HL-60/S4 (cell line): ENCODE results near the gene THSD7A.

Source experiments
- in situ Hi-C: fragments of 300-500 bp; cut with MboI; formaldehyde crosslinking; loops from 2 replicates; pipeline ENCODE4 v1.14.3; 2022; ENCODE audit warnings: low sequenced_read_pairs

The THSD7A gene, protein sequence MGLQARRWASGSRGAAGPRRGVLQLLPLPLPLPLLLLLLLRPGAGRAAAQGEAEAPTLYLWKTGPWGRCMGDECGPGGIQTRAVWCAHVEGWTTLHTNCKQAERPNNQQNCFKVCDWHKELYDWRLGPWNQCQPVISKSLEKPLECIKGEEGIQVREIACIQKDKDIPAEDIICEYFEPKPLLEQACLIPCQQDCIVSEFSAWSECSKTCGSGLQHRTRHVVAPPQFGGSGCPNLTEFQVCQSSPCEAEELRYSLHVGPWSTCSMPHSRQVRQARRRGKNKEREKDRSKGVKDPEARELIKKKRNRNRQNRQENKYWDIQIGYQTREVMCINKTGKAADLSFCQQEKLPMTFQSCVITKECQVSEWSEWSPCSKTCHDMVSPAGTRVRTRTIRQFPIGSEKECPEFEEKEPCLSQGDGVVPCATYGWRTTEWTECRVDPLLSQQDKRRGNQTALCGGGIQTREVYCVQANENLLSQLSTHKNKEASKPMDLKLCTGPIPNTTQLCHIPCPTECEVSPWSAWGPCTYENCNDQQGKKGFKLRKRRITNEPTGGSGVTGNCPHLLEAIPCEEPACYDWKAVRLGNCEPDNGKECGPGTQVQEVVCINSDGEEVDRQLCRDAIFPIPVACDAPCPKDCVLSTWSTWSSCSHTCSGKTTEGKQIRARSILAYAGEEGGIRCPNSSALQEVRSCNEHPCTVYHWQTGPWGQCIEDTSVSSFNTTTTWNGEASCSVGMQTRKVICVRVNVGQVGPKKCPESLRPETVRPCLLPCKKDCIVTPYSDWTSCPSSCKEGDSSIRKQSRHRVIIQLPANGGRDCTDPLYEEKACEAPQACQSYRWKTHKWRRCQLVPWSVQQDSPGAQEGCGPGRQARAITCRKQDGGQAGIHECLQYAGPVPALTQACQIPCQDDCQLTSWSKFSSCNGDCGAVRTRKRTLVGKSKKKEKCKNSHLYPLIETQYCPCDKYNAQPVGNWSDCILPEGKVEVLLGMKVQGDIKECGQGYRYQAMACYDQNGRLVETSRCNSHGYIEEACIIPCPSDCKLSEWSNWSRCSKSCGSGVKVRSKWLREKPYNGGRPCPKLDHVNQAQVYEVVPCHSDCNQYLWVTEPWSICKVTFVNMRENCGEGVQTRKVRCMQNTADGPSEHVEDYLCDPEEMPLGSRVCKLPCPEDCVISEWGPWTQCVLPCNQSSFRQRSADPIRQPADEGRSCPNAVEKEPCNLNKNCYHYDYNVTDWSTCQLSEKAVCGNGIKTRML (N-terminal part only)

DNA sequence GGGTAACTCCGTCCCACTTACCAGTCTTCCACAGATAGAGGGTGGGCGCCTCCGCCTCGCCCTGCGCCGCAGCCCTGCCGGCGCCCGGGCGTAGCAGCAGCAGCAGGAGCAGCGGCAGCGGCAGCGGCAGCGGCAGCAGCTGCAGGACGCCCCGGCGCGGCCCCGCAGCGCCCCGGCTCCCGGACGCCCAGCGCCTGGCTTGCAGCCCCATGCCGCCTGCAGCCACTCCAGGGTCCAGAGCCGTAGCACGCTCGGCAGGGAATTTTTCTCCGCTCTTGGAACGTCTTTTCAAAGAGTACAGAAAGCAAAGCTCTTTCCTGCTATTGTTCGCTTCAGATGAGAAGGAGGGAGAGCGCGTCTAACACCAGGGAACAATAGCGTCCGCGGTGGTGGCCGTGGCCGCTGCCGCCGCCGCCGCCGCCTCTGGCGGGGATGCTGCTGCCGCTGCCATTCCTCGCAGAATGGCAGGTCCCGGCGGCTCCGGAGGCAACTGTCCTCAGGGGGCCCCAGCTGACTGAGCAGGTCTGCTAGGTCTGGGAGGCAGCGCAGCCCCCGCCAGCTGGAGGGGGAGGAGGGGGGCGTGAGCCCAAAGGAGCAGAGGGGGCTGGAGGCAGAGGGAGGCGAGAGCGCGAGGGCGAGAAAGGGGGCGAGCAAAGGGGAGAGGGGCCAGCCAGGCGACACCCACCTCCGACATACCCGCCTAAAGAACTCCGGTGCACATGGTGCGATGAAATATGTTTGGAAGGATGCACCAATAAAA lies at the start of gene THSD7A:
THSD7A (minus strand) TSS at position 463 of the 760 bp plus-strand sequence; CDS start at position 211, 252 bp downstream.
- in situ Hi-C loops, result no loop called here

DNA sequence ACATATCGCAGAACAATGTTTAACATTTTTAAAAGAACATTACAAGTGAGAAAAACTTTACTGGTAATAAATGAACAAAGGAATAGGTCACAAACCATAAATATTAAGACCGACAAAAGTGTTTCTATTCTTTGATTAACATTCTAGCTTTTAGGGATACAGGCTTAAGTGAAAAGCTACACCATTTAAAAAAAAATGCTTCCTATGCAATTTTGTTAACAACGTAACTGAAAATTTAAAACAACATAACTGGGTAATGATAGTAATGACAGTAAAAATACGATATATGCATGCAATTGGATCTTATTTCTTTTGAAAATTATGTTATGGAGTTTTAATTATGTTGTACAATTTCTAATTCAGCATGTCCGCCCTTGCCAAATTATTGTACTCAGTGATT lies 49.7 kb upstream of the THSD7A start:
- in situ Hi-C loops, result no loop called here

DNA sequence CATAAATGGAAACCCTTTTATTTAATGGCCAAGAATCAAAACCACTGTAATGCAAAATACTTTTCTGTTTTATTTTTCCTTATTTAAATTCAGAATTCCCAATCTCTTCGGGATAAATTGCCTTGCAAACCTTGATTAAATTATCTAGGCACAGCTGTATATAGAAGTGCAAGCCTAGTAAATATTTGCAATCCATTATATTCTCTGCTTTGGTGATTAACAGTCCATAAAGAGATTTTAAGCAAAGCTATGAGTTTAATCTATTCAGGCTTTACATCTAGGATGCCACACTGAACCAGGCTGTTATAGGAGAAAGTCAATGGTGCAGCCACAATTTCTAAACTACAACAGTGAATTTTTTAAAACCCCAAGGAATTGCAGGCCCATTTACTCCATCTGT lies 43.6 kb upstream of the THSD7A start:
- in situ Hi-C loops, result no loop called here

DNA sequence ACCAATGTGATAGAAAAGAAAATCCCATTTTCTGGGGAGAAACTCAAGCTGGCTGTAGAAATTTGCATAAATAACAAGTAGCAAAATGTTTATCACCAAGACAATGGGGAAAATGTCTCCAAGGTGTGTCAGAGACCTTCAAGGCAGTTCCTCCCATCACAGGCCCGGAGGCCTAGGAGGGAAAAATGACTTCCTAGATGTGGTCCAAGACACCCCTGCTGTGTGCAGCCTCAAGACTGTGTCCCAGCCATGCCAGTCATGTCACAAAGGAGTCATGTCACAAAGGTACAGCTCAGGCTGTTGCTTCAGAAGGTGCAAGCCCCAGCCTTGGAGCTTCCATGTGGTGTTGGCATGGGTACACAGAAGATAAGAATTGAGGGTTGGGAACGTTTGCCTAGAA lies 33.7 kb upstream of the THSD7A start:
- in situ Hi-C loops, result no loop called here

DNA sequence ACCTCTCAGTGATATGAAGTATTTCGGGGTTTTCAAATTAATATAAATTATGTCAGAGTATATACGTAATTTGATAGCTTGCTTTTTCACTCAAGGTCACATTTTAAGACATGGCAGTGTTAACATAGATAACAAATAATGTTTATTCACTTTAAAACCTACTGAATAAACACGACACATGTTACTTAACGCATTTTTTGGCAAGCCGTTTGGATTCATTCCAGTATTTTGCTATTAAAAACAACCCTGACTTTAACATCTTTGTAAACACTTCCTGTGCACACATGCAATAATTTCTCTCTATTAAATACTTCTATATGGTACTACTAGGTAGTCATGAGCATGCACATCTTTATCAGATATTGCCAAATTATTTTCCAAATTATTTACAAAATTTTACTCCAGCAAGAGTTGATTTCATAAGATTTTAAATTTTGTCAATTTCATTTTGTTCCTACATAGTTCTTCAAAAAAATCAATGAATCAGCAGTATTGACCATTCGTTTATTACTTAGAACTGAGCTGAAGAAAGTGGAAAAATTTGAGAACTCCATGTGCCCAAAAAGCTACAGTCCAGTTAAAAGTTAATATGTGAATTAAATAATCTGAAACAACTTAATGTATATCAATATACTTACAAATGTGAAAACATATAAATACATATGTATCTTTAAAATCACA lies 26.8 kb upstream of the THSD7A start:
- in situ Hi-C loops, result no loop called here

DNA sequence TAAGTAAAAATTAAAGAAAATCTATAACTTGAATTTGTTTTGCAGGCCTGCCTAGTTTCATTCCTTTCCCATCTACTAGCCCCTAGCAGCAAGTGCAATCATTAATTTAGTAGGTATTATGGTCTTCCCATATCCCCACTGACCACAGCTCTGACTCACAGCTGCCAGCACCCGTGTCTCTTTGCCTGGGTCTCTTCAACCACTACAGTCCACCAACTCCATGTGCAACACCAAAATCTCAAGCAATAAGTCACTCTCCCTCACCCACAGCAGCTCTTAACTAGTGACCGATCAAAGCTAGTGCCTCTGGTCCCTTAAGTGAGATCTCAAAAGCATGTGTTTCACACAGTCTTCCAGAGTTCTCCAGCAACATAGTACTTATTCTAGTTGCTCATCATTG lies 26.0 kb upstream of the THSD7A start:
- in situ Hi-C loops, result no loop called here

DNA sequence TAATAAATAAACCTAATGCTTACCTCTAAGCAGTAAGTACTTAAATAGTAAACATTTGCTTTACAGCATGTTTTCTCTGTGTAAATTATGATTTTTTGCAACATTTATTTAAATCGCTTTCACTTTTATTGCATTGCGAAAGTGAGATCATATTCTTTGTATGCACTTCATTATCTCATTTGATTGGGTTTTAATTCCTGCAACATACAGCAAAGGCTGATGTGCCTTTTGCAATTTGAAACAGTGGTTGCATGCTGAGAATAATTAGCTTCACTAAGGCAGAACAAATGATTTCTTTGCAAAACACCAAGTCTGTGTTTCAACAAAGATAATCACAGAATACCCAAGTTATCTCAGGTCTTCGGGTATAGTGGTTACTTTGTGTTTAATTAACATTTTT lies 16.3 kb upstream of the THSD7A start:
- in situ Hi-C loops, result no loop called here

DNA sequence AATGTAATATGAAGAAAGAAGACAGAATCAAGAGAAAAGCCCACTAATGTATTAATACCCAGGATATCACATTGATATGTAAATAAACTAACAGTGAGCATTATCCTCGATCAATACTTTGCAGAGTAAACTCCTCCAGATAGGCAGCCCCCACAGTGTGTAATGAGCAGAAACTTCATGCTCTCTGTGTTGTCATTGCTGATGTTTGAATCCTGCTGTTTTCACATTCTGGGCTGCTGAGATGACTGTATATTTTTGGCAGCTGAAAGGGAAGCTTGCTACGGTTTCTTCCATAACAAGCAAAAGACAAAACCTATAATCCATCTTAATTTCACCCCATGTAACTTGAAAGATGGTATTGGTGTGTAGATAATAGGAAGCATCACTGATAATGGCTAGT lies 15.3 kb upstream of the THSD7A start:
- in situ Hi-C loops, result no loop called here

DNA sequence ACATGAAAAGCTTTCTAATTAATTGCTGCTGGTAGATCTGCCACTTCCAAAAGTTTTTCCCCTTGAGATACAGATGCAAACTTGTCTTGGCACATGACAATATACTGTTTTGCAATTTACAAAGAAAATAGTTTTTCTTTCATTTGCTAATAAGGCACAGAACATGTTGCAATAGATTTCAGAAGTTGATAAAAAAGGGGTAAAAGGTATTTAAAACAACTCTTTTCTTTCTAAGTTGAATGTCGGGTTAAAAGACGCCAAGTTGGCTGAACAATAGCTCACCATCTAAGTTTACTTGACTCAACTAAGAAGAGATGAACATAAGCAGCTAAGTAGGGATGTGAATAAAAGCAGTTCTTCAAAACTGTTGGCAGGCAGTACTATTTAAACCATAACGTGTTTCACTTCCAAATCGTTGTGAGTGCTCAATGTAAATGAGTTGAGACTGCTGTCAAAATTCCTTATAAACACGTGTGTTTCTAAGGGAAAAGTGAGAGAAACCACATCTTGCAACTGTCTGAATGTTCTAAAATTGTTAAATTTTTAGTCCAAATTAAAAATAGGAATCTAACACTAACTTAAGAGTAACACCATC lies 14.5 kb upstream of the THSD7A start:
- in situ Hi-C loops, result no loop called here

DNA sequence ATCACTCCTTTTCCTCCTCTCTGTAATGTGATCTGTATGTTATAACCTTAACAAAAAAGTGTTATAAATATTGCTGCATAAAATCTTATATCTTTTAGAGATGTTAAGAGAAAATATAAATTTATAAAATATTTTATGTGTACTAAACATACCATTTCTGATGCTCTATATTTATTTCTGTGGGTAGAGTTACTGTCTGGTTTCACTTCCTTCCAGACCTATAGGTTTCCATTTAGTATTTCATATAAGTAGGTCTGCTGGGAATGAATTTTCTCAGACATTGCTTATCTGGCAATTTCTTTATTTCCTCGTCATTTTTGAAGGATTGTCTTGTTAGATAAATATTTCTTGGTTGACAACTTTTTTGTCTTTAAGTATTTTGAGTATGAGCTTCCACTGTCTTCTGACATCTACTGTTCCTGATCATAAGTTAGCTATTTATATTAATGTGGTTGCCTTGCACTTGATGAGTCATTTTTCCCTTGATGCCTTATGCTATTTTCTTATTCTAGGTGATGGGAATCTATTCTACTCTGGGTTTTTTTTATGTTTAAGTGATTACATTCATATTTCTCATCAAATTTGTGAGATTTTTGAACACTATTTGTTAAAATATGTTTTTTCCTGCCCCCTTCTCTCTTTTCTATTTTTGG lies 11.2 kb upstream of the THSD7A start:
- in situ Hi-C loops, result no loop called here

DNA sequence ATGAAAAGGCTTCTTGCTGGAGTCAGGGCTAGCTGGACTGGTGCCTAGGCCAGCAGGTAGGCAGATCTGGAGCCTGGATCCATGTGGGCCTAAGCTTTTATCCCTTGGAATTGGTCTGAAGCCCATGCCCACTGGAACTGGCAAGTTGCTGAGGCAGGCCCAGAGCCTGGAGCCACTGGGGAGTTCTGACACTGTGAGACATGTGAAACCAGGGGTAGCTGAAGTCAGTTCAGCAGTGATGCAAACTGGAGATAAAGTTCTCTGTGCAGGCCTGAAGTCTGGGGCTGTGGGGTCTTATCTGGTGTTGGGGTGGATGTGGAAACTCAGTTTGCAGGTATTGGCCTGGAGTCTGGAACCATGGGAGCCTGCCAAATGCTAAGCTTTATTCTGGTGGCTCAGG lies 9.7 kb upstream of the THSD7A start:
- in situ Hi-C loops, result no loop called here

DNA sequence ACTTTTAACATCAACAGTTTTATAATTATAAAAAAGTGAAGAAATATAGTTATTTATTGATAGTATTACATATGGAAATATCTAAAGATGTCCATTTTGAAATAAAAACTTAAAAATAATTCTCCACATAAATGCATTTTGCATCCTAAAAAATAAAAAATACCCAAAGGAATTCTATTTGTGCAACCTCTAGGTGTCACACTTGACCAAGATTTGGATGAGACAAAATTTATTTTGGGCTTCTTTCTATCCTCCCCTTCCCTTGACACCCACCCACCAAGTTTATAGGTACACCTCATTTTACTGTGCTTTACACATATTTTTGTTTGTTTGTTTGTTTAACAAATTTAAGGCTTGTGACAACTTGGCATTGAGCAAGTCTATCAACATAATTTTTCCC lies 3.3 kb upstream of the THSD7A start:
- in situ Hi-C loops, result no loop called here

DNA sequence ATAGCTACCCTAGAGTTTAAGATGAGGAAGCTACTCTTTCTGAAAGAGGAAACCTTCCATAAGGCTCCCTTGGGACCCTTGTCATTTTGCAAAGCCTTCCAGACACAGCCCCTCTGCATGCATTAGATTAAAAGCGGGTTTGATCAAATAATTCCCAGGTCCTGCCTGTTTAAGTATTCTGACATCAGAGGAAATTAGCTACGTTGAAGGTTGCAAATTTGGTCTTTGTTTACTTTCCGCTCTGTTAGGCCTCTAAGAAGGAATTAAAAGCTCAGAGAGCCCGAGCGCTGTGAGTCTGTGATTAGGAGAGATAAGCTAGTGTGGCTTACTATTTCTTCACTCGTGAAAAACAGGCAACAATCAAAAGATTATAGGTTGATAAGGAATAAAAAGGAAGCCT lies 1.4 kb upstream of the THSD7A start:
- in situ Hi-C loops, result no loop called here

DNA sequence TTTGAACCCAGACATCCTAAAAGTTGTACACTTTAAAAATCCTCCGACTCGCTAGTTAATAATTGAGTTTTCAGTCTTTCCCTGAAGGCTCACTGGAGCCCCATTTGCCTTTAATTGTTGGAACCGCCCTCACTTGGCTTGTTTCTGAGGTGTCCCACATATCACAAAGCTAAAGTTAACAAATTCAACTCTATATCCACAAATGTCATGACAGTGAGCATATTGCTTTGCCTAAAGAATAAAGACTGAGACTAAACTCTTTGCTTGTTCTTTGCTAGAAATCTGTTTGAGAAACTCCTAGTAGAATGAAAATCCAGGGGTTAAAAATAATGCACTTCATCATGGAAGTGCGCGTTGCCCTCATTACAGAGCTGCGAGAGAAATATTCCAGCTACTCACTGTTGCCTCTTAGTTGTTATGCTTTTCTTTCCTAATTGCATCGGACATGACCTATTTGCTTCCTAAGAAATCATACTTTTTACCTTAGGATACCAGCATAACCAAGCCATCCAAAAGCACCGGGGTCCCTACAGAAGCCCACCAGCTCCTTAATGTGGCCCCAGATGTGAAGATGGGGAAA lies 752 bp downstream of the THSD7A start:
- in situ Hi-C loops, result no loop called here

DNA sequence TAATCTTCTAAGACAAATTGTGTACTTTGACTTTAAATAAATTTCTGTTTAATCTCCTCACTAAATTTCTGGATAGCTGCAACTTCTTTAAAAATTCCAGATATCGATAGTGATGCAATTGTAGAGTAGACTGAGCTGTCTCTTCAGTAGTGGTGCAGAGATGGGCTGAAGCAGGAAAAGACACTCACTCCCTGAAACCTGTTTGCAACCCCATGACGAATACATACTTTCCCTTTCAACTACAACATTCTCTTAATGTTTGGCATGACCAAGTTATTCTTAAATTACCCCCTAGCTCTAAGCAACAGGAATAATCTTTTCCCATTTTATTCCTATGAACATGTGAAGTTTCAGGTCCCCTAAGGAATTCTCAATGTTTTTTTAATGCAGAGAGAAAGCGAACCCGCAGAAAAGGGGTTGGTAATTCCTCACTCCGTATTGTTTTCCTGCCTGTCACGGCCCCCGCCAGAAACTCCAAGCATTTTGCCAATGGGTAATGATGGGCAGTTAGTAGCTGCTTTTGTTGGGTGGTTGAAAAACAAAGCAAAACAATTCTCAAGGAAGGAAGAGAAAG lies 1.3 kb downstream of the THSD7A start:
- in situ Hi-C loops, result no loop called here

DNA sequence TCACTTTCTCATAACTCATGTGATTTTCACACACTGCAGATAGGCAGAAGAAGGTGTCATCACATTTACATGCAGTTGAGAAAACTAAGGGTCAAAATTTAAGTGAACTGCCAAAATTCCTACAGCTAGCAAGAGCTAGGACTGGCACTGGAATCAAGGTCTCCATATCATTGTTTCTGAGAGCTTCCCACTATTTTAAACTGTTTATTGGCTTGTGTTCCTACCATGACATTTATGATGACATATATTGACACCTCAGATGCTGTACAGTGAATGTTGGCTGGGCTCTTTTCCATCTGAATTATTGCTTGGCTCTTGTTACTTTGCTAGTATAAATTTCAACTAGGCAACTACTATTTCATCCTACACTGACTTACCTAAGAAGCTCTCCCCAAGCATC lies 2.0 kb downstream of the THSD7A start:
- in situ Hi-C loops, result no loop called here

DNA sequence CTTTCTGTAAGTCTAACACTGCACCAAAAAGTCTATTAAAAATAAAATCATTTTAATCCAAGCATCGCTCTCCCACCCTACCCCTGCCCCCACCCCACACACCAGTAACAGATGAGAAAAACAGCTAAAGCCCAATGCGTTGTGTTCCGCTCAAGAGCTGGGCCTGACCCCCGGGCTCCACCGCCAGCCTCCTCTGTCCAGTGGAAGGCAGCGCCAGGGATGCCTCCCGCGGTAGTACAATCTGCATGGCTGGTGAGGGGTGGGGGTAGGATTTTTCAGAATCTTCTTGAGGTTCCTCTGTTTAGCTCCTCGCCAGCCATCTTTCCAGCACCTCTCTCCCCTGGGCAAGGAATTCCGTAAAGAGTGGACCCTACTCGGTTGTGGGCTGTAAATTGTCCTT lies 12.1 kb downstream of the THSD7A start:
- in situ Hi-C loops, result no loop called here

DNA sequence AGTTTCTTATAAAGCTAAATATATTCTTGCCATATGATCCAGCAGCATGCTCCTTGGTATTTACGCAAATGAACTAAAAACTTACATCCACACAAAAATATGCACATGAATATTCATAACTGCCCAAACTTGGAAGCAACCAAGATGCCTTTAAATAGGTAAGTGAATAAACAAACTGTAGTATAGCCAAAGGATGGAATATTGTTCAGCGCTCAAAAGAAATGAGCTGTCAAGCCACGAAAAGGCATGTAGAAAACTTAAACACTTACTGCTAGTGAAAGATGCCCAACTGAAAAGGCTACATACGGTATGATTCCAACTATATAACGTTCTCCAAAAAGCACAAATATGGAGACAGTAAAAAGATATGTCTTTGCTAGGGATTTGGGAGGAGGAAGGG lies 12.7 kb downstream of the THSD7A start:
- in situ Hi-C loops, result no loop called here
